ENCODE data around the gene FHIT.

- TF ChIP-seq EZH2 (IDR thresholded peaks at IDR 0.05; ENCODE audit: borderline replicate concordance) = no peak
- TF ChIP-seq, protein P1, sequence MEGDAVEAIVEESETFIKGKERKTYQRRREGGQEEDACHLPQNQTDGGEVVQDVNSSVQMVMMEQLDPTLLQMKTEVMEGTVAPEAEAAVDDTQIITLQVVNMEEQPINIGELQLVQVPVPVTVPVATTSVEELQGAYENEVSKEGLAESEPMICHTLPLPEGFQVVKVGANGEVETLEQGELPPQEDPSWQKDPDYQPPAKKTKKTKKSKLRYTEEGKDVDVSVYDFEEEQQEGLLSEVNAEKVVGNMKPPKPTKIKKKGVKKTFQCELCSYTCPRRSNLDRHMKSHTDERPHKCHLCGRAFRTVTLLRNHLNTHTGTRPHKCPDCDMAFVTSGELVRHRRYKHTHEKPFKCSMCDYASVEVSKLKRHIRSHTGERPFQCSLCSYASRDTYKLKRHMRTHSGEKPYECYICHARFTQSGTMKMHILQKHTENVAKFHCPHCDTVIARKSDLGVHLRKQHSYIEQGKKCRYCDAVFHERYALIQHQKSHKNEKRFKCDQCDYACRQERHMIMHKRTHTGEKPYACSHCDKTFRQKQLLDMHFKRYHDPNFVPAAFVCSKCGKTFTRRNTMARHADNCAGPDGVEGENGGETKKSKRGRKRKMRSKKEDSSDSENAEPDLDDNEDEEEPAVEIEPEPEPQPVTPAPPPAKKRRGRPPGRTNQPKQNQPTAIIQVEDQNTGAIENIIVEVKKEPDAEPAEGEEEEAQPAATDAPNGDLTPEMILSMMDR (IDR thresholded peaks at IDR 0.05; ENCODE audit: poor library complexity) = no peak
These were observed 886.8 kb downstream of the FHIT start for GRCh38 chr3:60364475-60364874.

Data from hepatocyte (in vitro differentiated cells).